ENCODE results near the gene RPGRIP1.
A peak's percentile ranks its signal among the peaks of the same experiment; 100 is the strongest.
"Not testable (repeated sequence)": the region's sequence is repeated elsewhere in the genome, so short reads cannot be mapped to it uniquely, and the experiment has no call there.

The RPGRIP1 gene

DNA sequence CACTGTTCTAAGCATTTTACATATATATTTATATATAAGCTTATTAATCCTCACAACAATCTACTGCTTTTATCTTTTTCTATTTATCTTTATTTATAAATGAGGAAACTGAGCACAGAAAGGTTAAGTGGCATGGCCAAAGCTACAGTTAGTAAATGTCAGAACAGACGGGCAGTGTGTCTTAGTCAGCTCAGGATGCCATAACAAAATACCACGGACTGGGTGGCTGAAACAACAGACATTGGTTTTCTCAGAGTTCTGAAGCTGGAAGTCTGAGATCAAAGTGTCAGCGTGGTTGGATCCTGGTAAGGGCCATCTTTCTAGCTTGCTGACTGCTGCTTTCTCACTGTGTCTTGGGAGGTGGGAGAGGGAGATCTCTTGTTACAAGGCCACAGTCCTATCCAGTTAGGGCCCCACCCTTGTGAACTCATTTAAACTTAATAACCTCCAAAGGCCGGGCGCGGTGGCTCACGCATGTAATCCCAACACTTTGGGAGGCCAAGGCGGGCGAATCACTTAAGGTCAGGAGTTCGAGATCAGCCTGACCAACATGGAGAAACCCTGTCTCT lies 19.8 kb downstream of the RPGRIP1 start:
- H3K4me1 ChIP-seq (ENCODE audit: control insufficient read depth, insufficient read depth, low read length): no peaks in the 10 kb centered on the region
- H3K27ac ChIP-seq (ENCODE audit: insufficient read depth, low read depth, low read length, poor library complexity, severe bottlenecking): no peak overlapping the region
- no peaks in the 10 kb centered on the region for H3K9me3 ChIP-seq (ENCODE audit: control insufficient read depth, low read length)
- H3K4me3 ChIP-seq (ENCODE audit: insufficient read depth, low read depth, low read length): no peak overlapping the region
- 81 to 86% methylated on average over 10 of the region's 10 CpGs for WGBS, 2 experiments
- no peaks in the 10 kb centered on the region for H3K36me3 ChIP-seq (ENCODE audit: control insufficient read depth, insufficient read depth, low read length)
- peaks cover 9% of the 10 kb centered on the region for H3K27me3 ChIP-seq (ENCODE audit: control insufficient read depth, insufficient read depth, low read length, poor library complexity, severe bottlenecking)

- Histone ChIP-seq H3K27me3 (ENCODE audit: control insufficient read depth, insufficient read depth, low read length, poor library complexity, severe bottlenecking) (peaks cover 9% of the 10 kb centered on the region), H3K36me3 (ENCODE audit: control insufficient read depth, insufficient read depth, low read length) (no peaks in the 10 kb centered on the region), H3K9me3 (ENCODE audit: control insufficient read depth, low read length) (no peaks in the 10 kb centered on the region), H3K27ac (ENCODE audit: insufficient read depth, low read depth, low read length, poor library complexity, severe bottlenecking) (no peak overlapping the region), H3K4me3 (ENCODE audit: insufficient read depth, low read depth, low read length) (peak overlapping the region; percentile 25), H3K4me1 (ENCODE audit: control insufficient read depth, insufficient read depth, low read length) (no peaks in the 10 kb centered on the region)
- WGBS, 2 experiments: 3% methylated on average over 30 of the region's 30 CpGs
These were observed 21.0 kb downstream of the RPGRIP1 start for GRCh38 chr14:21300892-21301291.

DNA sequence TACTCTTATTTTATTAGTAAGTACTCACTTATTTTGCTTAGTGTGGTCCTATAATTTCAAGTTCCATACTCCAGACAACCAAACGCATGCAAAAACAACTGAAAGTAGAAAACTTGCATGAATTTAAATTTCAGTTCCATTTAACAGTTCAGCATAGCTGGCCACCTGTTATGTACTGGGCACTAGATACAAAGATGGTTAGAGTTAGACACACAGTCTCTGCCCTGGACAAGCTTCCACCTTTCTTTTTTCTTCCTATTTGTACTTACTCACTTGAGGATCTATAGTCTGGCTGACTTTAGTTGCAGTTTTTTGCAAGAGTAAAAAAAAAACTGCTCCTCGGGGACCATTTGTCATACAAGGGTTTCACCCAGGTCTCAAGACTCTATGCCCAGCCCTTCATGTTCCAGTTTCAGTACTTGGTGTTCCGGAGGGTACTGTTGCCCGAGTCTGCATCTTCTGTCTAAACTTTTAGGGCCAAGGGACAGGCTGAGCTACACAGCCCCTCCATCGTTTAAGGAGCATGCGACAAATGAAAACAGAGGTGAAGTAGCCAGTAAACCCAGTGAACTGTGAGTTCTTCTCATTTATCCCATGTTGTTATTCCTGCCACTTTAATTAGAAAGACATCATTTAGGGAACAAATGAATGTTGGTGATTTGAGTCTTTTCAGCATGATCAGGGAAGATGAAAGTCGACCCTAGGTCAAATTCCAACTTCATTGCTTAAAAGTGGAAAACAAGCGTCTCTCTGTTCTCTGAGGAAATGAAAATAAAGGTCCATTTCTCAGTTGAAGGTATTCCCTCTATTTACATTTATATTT lies 22.3 kb downstream of the RPGRIP1 start:
- Histone ChIP-seq H3K4me3 (ENCODE audit: insufficient read depth, low read depth, low read length) (no peak overlapping the region), H3K4me1 (ENCODE audit: control insufficient read depth, insufficient read depth, low read length) (no peaks in the 10 kb centered on the region), H3K27me3 (ENCODE audit: control insufficient read depth, insufficient read depth, low read length, poor library complexity, severe bottlenecking) (peaks cover 9% of the 10 kb centered on the region), H3K27ac (ENCODE audit: insufficient read depth, low read depth, low read length, poor library complexity, severe bottlenecking) (no peak overlapping the region), H3K36me3 (ENCODE audit: control insufficient read depth, insufficient read depth, low read length) (no peaks in the 10 kb centered on the region), H3K9me3 (ENCODE audit: control insufficient read depth, low read length) (no peaks in the 10 kb centered on the region)
- 88 to 96% methylated on average over 8 of the region's 8 CpGs for WGBS, 2 experiments

- not testable (repeated sequence) for H3K4me1 ChIP-seq (ENCODE audit: control insufficient read depth, insufficient read depth, low read length); H3K9me3 ChIP-seq (ENCODE audit: control insufficient read depth, low read length); H3K27me3 ChIP-seq (ENCODE audit: control insufficient read depth, insufficient read depth, low read length, poor library complexity, severe bottlenecking); H3K27ac ChIP-seq (ENCODE audit: insufficient read depth, low read depth, low read length, poor library complexity, severe bottlenecking); H3K4me3 ChIP-seq (ENCODE audit: insufficient read depth, low read depth, low read length); H3K36me3 ChIP-seq (ENCODE audit: control insufficient read depth, insufficient read depth, low read length)
- 85 to 96% methylated on average over 2 of the region's 2 CpGs for WGBS, 2 experiments
These were observed 22.9 kb downstream of the RPGRIP1 start for GRCh38 chr14:21302836-21303140.

GRCh38 chr14:21307637-21308036 lies 27.8 kb downstream of the RPGRIP1 start:
- H3K36me3 ChIP-seq (ENCODE audit: control insufficient read depth, insufficient read depth, low read length): no peaks in the 10 kb centered on the region
- H3K27ac ChIP-seq (ENCODE audit: insufficient read depth, low read depth, low read length, poor library complexity, severe bottlenecking): no peak overlapping the region
- WGBS, 2 experiments: 91 to 92% methylated on average over 3 of the region's 3 CpGs
- no peaks in the 10 kb centered on the region for H3K9me3 ChIP-seq (ENCODE audit: control insufficient read depth, low read length)
- H3K4me3 ChIP-seq (ENCODE audit: insufficient read depth, low read depth, low read length): no peak overlapping the region
- no peaks in the 10 kb centered on the region for H3K27me3 ChIP-seq (ENCODE audit: control insufficient read depth, insufficient read depth, low read length, poor library complexity, severe bottlenecking)
- no peaks in the 10 kb centered on the region for H3K4me1 ChIP-seq (ENCODE audit: control insufficient read depth, insufficient read depth, low read length)

- no peaks in the 10 kb centered on the region for H3K27me3 ChIP-seq (ENCODE audit: control insufficient read depth, insufficient read depth, low read length, poor library complexity, severe bottlenecking)
- H3K27ac ChIP-seq (ENCODE audit: insufficient read depth, low read depth, low read length, poor library complexity, severe bottlenecking): peak overlapping the region; percentile 0
- H3K4me1 ChIP-seq (ENCODE audit: control insufficient read depth, insufficient read depth, low read length): no peaks in the 10 kb centered on the region
- no peaks in the 10 kb centered on the region for H3K9me3 ChIP-seq (ENCODE audit: control insufficient read depth, low read length)
- peak overlapping the region; percentile 13 for H3K4me3 ChIP-seq (ENCODE audit: insufficient read depth, low read depth, low read length)
- no peaks in the 10 kb centered on the region for H3K36me3 ChIP-seq (ENCODE audit: control insufficient read depth, insufficient read depth, low read length)
These were observed 28.2 kb downstream of the RPGRIP1 start for GRCh38 chr14:21308132-21308478.

DNA sequence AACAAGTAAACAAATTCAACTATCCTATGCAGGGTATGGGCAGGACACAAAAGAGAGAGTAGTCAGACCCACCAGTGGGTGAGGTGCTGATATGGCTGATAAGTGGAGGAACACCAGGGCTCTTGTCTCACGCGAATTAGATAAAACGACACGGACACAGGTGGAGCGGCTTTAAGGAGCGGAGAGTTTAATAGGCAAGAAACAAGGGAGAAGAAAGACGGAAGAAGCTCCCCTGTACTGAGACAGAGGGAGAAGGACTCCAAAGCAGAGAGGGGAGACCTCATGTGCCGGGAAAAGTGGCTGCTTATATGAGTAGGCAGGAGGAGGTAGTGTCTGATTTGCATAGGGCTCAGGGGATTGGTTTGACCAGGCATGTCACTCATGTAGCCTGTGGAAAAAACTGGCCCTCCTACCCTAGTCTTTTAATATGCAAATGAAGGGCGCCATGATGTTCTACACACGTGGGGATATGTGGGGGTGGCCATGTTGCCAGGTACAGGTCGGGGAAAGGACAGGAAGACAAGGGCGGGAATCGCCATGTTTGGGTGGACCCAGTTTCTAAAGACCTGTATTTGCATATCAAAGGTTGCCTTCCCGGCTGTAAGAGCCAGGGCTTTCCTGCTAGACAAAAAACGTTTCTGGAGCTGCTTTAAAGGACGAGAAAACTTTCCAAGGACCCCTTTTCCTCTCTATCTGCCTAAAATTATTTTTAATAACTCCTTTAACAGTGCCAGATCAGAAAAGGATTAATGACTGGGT lies 28.8 kb downstream of the RPGRIP1 start:
- no peaks in the 10 kb centered on the region for H3K36me3 ChIP-seq (ENCODE audit: control insufficient read depth, insufficient read depth, low read length)
- peak overlapping the region; percentile 64 for H3K27ac ChIP-seq (ENCODE audit: insufficient read depth, low read depth, low read length, poor library complexity, severe bottlenecking)
- H3K9me3 ChIP-seq (ENCODE audit: control insufficient read depth, low read length): no peaks in the 10 kb centered on the region
- H3K4me1 ChIP-seq (ENCODE audit: control insufficient read depth, insufficient read depth, low read length): no peaks in the 10 kb centered on the region
- 1% methylated on average over 16 of the region's 16 CpGs for whole genome bisulfite sequencing, 2 experiments
- no peaks in the 10 kb centered on the region for H3K27me3 ChIP-seq (ENCODE audit: control insufficient read depth, insufficient read depth, low read length, poor library complexity, severe bottlenecking)
- peak overlapping the region; percentile 13 for H3K4me3 ChIP-seq (ENCODE audit: insufficient read depth, low read depth, low read length)

DNA sequence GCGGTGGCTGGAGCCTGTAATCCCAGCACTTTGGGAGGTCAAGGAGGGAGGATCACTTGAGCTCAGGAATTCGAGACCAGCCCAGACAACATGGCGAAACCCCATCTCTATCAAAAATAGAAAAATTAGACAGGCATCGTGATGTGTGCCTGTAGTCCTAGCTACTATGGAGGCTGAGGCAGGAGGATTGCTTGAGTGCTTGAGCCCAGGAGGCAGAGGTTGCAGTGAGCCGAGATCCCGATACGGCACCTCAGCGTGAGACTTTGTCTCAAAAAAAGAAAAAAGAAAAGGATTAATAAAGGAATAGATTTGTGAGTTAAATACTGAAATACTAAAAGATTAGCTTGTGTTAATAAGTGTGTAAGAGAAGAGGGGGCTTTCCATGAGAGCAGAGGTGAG lies 29.4 kb downstream of the RPGRIP1 start:
- H3K27ac ChIP-seq (ENCODE audit: insufficient read depth, low read depth, low read length, poor library complexity, severe bottlenecking): peak overlapping the region; percentile 64
- no peak overlapping the region for H3K4me3 ChIP-seq (ENCODE audit: insufficient read depth, low read depth, low read length)
- no peaks in the 10 kb centered on the region for H3K4me1 ChIP-seq (ENCODE audit: control insufficient read depth, insufficient read depth, low read length)
- H3K36me3 ChIP-seq (ENCODE audit: control insufficient read depth, insufficient read depth, low read length): no peaks in the 10 kb centered on the region
- no peaks in the 10 kb centered on the region for H3K27me3 ChIP-seq (ENCODE audit: control insufficient read depth, insufficient read depth, low read length, poor library complexity, severe bottlenecking)
- WGBS, 2 experiments: 64 to 71% methylated on average over 8 of the region's 8 CpGs
- H3K9me3 ChIP-seq (ENCODE audit: control insufficient read depth, low read length): no peaks in the 10 kb centered on the region

DNA sequence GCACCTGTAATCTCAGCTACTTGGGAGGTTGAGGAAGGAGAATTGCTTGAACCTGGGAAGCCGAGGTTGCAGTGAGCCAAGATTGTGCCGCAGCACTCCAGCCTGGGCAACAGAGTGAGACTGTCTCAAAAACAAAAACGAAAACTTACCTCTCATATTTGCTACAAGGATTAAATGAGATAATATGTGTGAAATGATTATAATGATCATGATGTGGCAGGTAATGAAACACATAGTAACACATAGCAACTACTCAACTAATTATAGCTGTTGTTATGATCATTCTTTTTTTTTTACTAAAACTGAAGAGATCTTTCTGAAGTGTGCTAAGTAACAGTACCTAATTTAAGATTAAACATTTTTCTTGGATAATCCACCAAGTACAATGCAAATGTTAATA lies 30.1 kb downstream of the RPGRIP1 start:
- Histone ChIP-seq H3K27me3 (ENCODE audit: control insufficient read depth, insufficient read depth, low read length, poor library complexity, severe bottlenecking) (no peaks in the 10 kb centered on the region), H3K4me3 (ENCODE audit: insufficient read depth, low read depth, low read length) (no peak overlapping the region), H3K36me3 (ENCODE audit: control insufficient read depth, insufficient read depth, low read length) (no peaks in the 10 kb centered on the region), H3K4me1 (ENCODE audit: control insufficient read depth, insufficient read depth, low read length) (no peaks in the 10 kb centered on the region), H3K9me3 (ENCODE audit: control insufficient read depth, low read length) (no peaks in the 10 kb centered on the region), H3K27ac (ENCODE audit: insufficient read depth, low read depth, low read length, poor library complexity, severe bottlenecking) (no peak overlapping the region)
- 91 to 100% methylated on average over 1 to 2 of the region's 3 CpGs for WGBS, 2 experiments

GRCh38 chr14:21311614-21312013 lies 31.7 kb downstream of the RPGRIP1 start:
- WGBS, 2 experiments: 91 to 94% methylated on average over 2 of the region's 2 CpGs

More at GRCh38 chr14:21311614-21312013, 31.7 kb downstream of the RPGRIP1 start:
- Histone ChIP-seq H3K4me3 (ENCODE audit: insufficient read depth, low read depth, low read length) (no peak overlapping the region), H3K27ac (ENCODE audit: insufficient read depth, low read depth, low read length, poor library complexity, severe bottlenecking) (no peak overlapping the region), H3K36me3 (ENCODE audit: control insufficient read depth, insufficient read depth, low read length) (no peaks in the 10 kb centered on the region), H3K9me3 (ENCODE audit: control insufficient read depth, low read length) (no peaks in the 10 kb centered on the region), H3K4me1 (ENCODE audit: control insufficient read depth, insufficient read depth, low read length) (no peaks in the 10 kb centered on the region), H3K27me3 (ENCODE audit: control insufficient read depth, insufficient read depth, low read length, poor library complexity, severe bottlenecking) (no peaks in the 10 kb centered on the region)
